Measurements from ENCODE around the gene AMIGO2. TPM values are rescaled to one million over a fixed set of nuclear protein-coding genes. Genes with fewer than 3 reads are reported as not detected.
"Not testable (repeated sequence)": the region's sequence is repeated elsewhere in the genome, so short reads cannot be mapped to it uniquely, and the experiment has no call there.

AMIGO2 gene
- polyA plus RNA-seq (ENCODE audit: insufficient read length in 12 of 12) = 1 to 10 TPM in 11 of 12 donors, not detected in 1; 1.4 to 4.2 (median 1.9) TPM
- long read RNA-seq, donor 1, transcript AMIGO2-201 (2 exons, 3,763 nt) = major isoform, 5 of 8 reads
- long read RNA-seq, donor 1, partial matches to known transcripts = 0 of 8 reads
- long read RNA-seq, donor 1, other reads (novel, unspliced or antisense) = 0 of 8 reads
- long read RNA-seq, donor 2 = 0 reads
- long read RNA-seq, donor 3 = 0 reads
- long read RNA-seq, donor 4 = 0 reads
- long read RNA-seq, donor 5 = 0 reads
- long read RNA-seq, donor 6 = 0 reads
- long read RNA-seq, donor 7 = 0 reads
- long read RNA-seq, donor 8, partial matches to known transcripts = 0 of 1 reads
- long read RNA-seq, donor 8, other reads (novel, unspliced or antisense) = 0 of 1 reads
- long read RNA-seq, donor 9 = 0 reads
- long read RNA-seq, donor 10 = 0 reads
- long read RNA-seq, donor 11, partial matches to known transcripts = 0 of 1 reads
- long read RNA-seq, donor 11, other reads (novel, unspliced or antisense) = 0 of 1 reads

GRCh38 chr12:47079468-47079980, at the start of gene AMIGO2, which contains the start of gene PCED1B:
Gene AMIGO2 (minus strand): TSS chr12:47079959. CDS start chr12:47079002, 957 bp downstream.
Gene PCED1B (plus strand): TSS chr12:47079621. CDS start chr12:47235064, 155,443 bp downstream.
- peak; percentile 29 for DNase-seq

GRCh38 chr12:47126246-47126645, 46.5 kb upstream of the AMIGO2 start:
- no peak for DNase-seq

- no peak for DNase-seq
Measured at GRCh38 chr12:47124451-47124850, 44.7 kb upstream of the AMIGO2 start.

GRCh38 chr12:47123730-47124129, 44.0 kb upstream of the AMIGO2 start:
- no peak for DNase-seq

GRCh38 chr12:47122602-47123001, 42.8 kb upstream of the AMIGO2 start:
- no peak for DNase-seq

- DNase-seq = no peak
Measured at GRCh38 chr12:47121146-47121545, 41.4 kb upstream of the AMIGO2 start.

GRCh38 chr12:47120736-47121135, 41.0 kb upstream of the AMIGO2 start:
- no peak for DNase-seq

GRCh38 chr12:47117305-47117704, 37.5 kb upstream of the AMIGO2 start:
- DNase-seq = not testable (repeated sequence)

GRCh38 chr12:47114481-47114892, 34.7 kb upstream of the AMIGO2 start:
- DNase-seq = no peak

- no peak for DNase-seq
Measured at GRCh38 chr12:47112679-47113078, 32.9 kb upstream of the AMIGO2 start.

- DNase-seq = no peak
Measured at GRCh38 chr12:47111854-47112253, 32.1 kb upstream of the AMIGO2 start.

- no peak for DNase-seq
Measured at GRCh38 chr12:47111392-47111778, 31.6 kb upstream of the AMIGO2 start.

GRCh38 chr12:47110718-47111391, 31.1 kb upstream of the AMIGO2 start:
- DNase-seq = no peak

- no peak for DNase-seq
Measured at GRCh38 chr12:47110011-47110541, 30.3 kb upstream of the AMIGO2 start.

GRCh38 chr12:47107926-47108325, 28.2 kb upstream of the AMIGO2 start:
- no peak for DNase-seq

- DNase-seq = no peak
Measured at GRCh38 chr12:47107446-47107845, 27.7 kb upstream of the AMIGO2 start.

- DNase-seq = no peak
Measured at GRCh38 chr12:47105914-47106674, 26.3 kb upstream of the AMIGO2 start.

GRCh38 chr12:47102845-47103651, 23.3 kb upstream of the AMIGO2 start:
- no peak for DNase-seq

- no peak for DNase-seq
Measured at GRCh38 chr12:47102406-47102805, 22.6 kb upstream of the AMIGO2 start.

GRCh38 chr12:47100160-47100559, 20.4 kb upstream of the AMIGO2 start:
- DNase-seq = no peak

GRCh38 chr12:47099610-47100009, 19.9 kb upstream of the AMIGO2 start:
- no peak for DNase-seq

Measured in muscle of arm (tissue), 14 donors.